GOT3 (cell line): Measurements from ENCODE around the gene GRPEL1.

Source experiments
- DNase-seq: peaks from one replicate; lab custom pipeline; 2025; ENCODE audit warnings: mixed read lengths; lab: John Stamatoyannopoulos, UW

GRPEL1 gene

DNA sequence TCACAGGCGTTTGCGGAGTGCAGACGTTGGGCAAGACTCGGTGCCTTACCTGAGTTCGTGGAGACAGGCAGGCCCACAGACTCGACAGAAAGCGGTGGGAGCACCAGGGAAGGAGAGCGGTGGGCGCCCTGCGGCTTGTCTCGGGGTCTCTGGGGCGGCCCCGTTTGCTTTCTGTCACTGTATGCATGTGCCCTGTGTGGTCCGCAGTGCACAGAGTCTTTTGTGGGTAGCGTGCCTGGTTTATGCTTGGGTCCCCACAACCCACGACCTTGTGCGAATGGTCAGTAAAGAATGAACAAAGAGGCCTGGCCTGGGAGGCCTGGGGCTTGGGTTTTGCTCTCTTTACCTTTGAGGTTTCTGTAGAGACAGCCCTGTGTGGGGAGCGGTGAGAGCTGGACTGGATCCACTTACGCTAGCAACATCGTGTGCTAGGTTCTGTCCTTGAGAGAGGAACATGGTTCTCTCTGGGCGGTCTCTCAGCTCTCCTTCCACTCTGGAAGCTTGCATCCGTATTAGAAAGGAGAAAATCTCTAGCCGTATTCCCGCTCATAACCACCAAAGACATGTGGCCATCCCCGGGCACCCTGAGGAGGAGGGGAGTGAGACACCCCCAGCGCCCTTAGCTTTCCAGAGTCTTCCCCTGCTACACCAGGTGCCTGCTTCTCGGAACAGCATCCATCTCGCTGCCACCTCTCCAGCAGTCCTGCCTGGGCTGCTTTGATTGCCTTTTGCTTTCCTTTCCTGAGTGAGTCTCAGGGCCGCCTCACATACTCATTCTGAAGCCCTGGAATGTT, 23.5 kb downstream of the GRPEL1 start:
- DNase-seq: no peak

DNA sequence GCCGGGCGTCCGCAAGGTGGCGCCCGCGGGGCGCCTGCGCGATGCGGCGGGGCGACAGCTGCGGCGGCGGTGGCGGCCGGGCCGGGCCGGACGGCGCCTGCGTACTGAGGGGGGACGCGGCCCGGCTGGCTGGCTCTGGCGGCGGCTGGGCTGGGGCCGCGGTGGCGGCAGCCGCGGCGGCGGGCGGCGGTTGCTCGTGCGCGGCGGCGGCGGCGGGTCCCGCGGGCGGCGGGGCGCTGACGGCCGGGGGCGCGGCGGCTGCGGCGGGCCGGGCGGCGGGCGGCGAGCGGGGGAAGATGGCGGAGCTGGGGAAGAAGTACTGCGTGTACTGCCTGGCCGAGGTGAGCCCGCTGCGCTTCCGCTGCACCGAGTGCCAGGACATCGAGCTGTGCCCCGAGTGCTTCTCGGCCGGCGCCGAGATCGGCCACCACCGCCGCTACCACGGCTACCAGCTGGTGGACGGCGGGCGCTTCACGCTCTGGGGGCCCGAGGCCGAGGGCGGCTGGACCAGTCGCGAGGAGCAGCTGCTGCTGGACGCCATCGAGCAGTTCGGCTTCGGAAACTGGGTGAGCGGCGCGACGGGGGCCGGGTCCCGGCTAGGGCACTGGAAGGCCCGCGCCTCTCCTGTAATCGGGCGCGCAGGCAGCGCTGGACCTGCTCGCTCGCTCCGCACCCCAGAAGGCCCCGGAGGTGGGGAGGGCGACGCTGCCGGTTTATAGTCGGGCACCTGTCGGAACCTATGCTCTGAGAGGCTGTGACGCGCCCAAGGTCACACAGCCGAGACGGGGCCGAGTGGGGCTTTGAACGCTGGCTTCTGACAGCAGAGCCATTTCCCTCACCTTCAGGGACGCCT, 24.4 kb downstream of the GRPEL1 start, which contains the start of gene TADA2B:
TSS of gene TADA2B (plus strand) at position 89 of the 853 bp plus-strand sequence. CDS start at position 297, 208 bp downstream.
- DNase-seq: no peak

DNA sequence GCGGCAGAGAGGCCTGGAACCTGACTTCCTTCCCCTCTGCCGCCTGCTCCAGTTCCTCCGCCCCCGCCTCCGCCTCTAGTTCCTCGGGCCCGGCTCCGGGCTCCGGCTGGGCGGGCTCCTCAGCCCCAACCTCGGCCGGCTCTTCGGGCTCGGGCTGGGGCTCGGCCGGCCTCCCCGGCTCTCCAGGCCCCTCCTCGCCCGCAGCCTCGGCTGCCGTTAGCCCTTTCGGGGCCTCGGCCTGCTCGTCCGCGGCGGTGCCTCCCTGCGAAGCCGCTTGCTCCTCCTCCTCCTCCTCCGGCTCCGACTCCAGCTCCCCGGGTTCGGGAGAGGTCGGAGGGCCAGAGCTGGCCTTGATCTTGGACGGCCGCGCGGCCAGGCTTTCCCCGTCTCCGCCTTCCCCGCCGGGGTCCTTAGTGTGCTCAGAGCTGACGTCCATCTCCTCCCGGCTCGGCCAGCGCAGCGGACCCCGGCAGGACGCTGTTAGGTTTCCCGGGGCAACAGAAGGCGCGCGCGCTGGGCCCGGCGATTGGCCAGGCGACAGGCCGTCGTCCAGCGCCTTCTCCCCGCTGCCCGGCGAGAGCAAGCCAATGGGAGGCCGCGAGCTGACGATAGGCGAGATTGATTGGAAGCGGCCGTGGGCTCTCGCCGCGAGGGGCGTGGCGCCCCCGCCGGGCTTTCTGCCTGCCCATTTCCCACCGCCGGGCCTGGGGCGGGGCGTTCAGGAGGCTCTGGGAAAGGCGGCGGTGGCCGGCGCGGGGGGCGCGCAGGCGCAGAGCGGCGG, 25.2 kb downstream of the GRPEL1 start:
- peak; percentile 94 for DNase-seq

DNA sequence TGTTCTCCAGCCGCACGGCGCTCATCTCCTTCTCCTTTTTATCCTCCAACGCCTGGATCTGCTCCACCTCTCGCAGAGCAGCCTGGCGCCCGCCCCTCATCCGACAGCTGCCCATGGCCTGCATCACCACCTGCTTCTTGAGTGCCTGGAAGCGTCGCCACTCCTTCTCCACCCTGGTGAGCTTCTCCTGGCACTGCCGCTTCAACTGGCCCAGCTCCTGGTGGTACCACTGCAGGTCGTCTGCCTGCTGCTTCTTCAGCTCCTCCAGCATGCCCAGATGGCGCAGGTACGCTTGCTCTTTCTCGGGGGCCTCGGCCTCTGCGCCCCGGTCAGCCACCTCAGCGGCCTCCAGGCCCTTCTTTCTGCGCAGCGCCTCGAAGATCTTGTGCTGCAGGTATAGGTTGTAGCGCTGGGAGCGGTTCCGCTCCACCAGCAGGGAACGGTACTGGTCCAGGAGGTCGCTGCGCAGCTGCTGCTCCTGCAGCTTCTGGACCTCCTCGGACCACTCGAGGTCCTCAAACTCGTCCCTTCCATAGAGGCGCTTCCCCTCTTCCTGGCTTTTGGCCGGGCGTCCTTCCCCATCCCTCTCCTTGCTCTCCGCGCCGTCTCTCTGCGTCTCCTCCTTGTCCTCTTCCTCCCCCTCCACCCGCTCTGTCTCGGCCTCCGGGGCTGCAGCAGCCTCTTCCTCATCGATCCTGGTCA, 25.9 kb downstream of the GRPEL1 start:
- no peak for DNase-seq

DNA sequence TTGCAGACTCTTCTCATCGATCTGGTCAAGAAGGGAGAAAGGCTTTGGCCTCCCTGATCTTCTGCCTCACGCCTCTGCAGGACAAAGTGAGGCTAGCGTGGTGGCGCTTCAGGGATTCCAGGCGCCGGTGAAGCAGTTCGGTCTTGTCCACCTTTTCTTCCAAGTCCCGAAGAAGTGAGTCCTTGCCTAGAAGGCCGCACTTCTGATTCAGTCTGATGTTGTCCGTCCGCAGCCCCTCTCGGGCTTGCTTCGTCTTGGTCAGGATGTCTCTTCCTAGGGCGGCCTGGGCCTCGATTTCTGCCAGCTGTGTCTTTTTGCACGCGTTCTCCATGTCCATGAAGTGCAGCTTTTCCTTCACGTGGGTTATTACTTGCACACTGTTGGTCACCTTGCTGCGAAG, 26.6 kb downstream of the GRPEL1 start:
- DNase-seq: no peak

DNA sequence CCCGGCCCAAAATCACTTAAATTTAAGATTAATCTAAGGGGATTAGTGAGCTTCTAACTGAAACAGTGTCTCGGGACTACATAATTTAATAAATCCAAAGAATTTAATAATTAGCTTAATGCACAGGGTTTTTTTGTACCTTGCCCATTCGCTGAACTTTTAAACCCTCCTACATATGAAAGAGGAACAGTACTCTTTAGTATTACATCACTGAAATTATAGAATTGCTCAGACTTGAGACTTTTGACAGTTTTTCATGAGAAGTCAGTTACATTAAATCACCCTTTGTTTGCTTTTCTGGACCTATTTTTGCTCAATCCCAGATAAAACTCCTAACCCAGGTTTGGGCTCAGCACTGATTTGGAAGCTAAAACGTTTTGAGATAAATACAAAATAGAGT, 27.1 kb downstream of the GRPEL1 start:
- no peak for DNase-seq

- DNase-seq: no peak
Measured at GRCh38 chr4:7037425-7037824, 30.4 kb downstream of the GRPEL1 start.

GRCh38 chr4:7034262-7035081, 33.4 kb downstream of the GRPEL1 start:
- no peak for DNase-seq

DNA sequence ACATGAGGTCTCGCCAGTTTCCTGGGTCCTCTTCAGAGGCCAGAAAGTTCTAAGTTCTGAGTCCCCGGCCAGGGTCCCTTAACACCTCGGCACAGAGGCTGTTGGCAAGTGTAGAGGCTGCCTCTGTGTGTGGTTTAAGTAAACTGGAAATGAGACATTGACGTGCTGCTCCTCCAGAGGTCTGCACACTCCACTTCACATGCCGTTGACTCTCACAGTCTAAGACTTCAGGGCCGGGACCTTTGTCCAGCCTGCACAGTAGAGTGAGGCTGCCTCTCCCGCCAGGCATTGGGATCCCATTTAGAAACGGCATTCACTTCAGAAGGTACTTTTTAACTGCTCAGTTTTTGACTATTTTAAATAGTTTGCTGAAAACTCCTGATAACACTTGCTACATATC, 35.3 kb downstream of the GRPEL1 start:
- no peak for DNase-seq

DNA sequence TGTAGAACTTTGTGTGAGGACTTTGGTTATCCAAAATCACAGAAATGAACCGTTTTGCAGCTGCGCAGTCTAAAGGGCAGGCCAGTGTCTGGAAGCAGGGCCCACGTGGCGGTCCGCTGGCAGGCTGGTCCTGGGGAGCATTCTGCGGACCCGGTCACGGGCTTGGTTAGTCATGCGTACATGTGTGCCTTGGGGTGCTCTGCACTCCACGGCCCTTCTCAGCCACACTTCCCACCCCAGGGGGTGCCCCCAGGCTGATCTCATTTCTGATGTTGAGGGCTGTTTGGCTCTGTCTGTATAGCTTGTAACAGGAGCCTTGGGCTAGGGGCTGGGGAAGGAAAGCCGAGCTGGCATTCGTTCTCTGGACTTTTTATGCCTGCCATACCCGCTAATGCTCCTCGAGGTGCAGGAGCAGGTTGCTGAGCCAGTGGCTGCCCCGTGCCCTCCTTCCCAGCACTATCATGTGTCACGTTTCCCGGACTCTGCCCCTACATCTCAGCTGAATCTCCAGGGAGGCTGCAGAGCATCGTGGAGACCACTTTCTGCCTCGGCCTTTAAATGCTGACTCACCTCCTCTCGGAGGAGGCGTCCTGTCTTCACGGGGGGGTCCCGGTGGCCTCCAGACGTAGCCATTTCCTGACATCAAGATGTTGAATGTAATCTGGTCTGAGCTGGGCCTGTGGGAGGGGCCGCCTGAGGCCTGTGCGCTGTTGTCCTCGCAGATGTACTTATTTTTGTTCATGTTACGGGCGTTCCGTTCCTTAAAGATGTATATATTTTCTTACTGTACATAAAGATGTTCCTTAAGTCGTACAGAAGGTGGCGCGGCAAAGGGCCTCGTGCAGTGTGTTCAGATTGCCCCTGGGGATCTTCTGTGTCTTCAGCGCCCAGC, 36.1 kb downstream of the GRPEL1 start:
- DNase-seq: no peak

GRCh38 chr4:7030856-7031255, 37.0 kb downstream of the GRPEL1 start:
- DNase-seq: no peak

- DNase-seq: no peak
Measured at GRCh38 chr4:7029921-7030320, 37.9 kb downstream of the GRPEL1 start.

DNA sequence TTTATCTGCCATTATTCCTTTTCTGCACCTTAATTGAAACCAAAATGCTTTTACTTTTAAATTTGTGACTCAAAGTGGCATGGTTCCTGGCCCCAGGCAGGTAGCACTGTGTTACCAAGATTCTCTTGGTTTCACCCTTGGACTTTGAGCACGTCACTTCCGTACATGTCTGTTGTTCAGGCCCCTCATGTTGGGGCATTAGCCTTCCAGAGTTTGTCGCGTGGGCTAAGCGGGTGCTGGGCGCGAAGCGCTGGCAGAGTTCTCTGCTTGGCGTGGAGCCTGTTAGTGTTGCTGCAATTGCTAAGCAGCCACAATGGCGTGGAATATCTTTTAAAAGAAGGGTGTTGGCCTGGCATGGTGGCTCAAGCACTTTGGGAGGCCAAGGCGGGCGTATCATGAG, 38.7 kb downstream of the GRPEL1 start:
- no peak for DNase-seq

- DNase-seq: no peak
Measured at GRCh38 chr4:7027913-7028312, 40.0 kb downstream of the GRPEL1 start.

- no peak for DNase-seq
Measured at GRCh38 chr4:7027284-7027683, 40.6 kb downstream of the GRPEL1 start.

- DNase-seq: no peak
Measured at GRCh38 chr4:7026107-7026506, 41.8 kb downstream of the GRPEL1 start.

DNA sequence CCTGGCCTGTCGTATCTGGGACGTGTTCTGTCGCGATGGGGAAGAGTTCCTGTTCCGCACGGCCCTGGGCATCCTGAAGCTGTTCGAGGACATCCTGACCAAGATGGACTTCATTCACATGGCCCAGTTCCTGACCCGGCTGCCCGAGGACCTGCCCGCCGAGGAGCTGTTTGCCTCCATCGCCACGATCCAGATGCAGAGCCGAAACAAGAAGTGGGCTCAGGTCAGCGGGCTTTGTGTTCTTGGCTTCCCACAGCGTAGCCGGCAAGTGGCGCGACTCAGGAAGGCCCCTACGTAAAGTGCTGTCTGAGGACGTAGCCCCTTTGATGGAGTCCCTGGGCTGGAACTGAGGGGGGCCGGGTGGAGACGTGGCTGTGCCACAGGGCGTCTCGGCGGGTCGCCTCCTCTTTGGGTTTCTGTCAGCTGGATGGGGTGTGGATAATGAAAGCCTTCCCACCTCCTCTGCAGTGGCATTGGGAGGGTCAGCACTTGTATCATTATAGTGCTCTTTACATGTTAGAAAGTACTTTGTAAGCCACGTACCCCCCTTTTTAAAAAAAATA, 42.7 kb downstream of the GRPEL1 start:
- no peak for DNase-seq

- no peak for DNase-seq
Measured at GRCh38 chr4:7024336-7024890, 43.5 kb downstream of the GRPEL1 start.

- no peak for DNase-seq
Measured at GRCh38 chr4:7023901-7024300, 44.0 kb downstream of the GRPEL1 start.
